NAMALWA (cell line): ENCODE data around the gene MAP2K5.
A peak's percentile ranks its signal among the peaks of the same experiment; 100 is the strongest.

Experiments used
- DNase-seq: peaks from one replicate; pipeline ENCODE4 v3.0.0-alpha.2; 2015; ENCODE audit warnings: low spot score

The MAP2K5 gene

GRCh38 chr15:67521783-67522568, 20.5 kb upstream of the MAP2K5 start:
- peak; percentile 55 for DNase-seq

- no peak for DNase-seq
Measured at GRCh38 chr15:67523330-67523729, 19.2 kb upstream of the MAP2K5 start.

- no peak for DNase-seq
Measured at GRCh38 chr15:67524235-67524634, 18.3 kb upstream of the MAP2K5 start.

- DNase-seq, result no peak
Measured at GRCh38 chr15:67528513-67528912, 14.0 kb upstream of the MAP2K5 start.

GRCh38 chr15:67531379-67531914, 11.1 kb upstream of the MAP2K5 start:
- no peak for DNase-seq

GRCh38 chr15:67533873-67534272, 8.6 kb upstream of the MAP2K5 start:
- DNase-seq, result no peak

- no peak for DNase-seq
Measured at GRCh38 chr15:67534360-67534759, 8.1 kb upstream of the MAP2K5 start.

GRCh38 chr15:67537771-67538170, 4.7 kb upstream of the MAP2K5 start:
- DNase-seq, result no peak

- DNase-seq, result no peak
Measured at GRCh38 chr15:67543348-67543718, 830 bp downstream of the MAP2K5 start.

- DNase-seq, result no peak
Measured at GRCh38 chr15:67544475-67544874, 2.0 kb downstream of the MAP2K5 start.

- DNase-seq, result no peak
Measured at GRCh38 chr15:67545864-67546263, 3.4 kb downstream of the MAP2K5 start.

- no peak for DNase-seq
Measured at GRCh38 chr15:67547064-67547463, 4.6 kb downstream of the MAP2K5 start.

GRCh38 chr15:67547836-67548235, 5.3 kb downstream of the MAP2K5 start:
- DNase-seq, result no peak

GRCh38 chr15:67548236-67548852, 5.8 kb downstream of the MAP2K5 start:
- no peak for DNase-seq

- peak; percentile 45 for DNase-seq
Measured at GRCh38 chr15:67548862-67549651, 6.6 kb downstream of the MAP2K5 start.

GRCh38 chr15:67549736-67550135, 7.2 kb downstream of the MAP2K5 start:
- DNase-seq, result no peak

GRCh38 chr15:67550522-67550921, 8.0 kb downstream of the MAP2K5 start:
- DNase-seq, result no peak

GRCh38 chr15:67551207-67551743, 8.8 kb downstream of the MAP2K5 start:
- DNase-seq, result no peak

- no peak for DNase-seq
Measured at GRCh38 chr15:67554580-67554979, 12.1 kb downstream of the MAP2K5 start.

GRCh38 chr15:67556976-67557570, 14.6 kb downstream of the MAP2K5 start:
- DNase-seq, result no peak

GRCh38 chr15:67558502-67558901, 16.0 kb downstream of the MAP2K5 start:
- DNase-seq, result no peak

- DNase-seq, result no peak
Measured at GRCh38 chr15:67559158-67559557, 16.7 kb downstream of the MAP2K5 start.
